Breast epithelium (tissue), 3 donors: ENCODE data around the gene CABP4.

Experiments
- CTCF ChIP-seq, 3 donors: fragments of 450-650 bp; IDR thresholded peaks; one replicate each; pipeline ENCODE4 v1.5.1; 2016 to 2017; ENCODE audit warnings: antibody characterized with exemption in 3 of 3, mild to moderate bottlenecking in 3 of 3, moderate library complexity in 3 of 3
- POLR2AphosphoS5 ChIP-seq, 3 donors: sonication (generic); formaldehyde crosslinking; IDR thresholded peaks; one replicate each; pipeline ENCODE4 v1.6.1; 2017; ENCODE audit warnings: antibody characterized with exemption in 3 of 3

DNA sequence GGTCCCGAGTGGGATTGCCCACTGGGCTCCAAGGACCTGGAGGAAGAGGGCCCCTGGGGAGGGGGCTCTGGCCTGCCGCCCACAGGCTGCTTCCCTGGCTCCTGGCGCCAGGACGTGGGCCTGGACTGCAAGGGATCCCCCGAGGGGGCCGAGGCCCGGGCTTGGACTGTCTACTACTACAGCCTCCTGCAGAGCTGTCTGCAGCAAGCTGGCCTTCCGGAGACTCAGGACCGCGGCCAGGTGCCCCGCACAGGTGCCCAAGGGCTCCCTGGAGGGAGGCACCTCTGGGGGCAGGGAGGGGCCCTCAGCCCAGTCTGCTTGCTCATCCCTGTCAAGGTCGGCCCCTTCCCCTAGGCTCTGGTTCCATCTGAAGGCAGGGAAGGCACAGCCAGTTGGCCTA lies 37.7 kb upstream of the CABP4 start:
- TF ChIP-seq CTCF (IDR thresholded peaks at IDR 0.05) (no peak), POLR2AphosphoS5 (IDR thresholded peaks at IDR 0.05) (no peak)
